WI38 (cell line): Measurements from ENCODE around the gene CHMP2A.

Experiments
- H3K4me3 ChIP-seq: 2 replicates; pipeline ENCODE4 v1.5.1; 2011; ENCODE audit warnings: low read depth, mild to moderate bottlenecking, control low read depth, low read length
- CTCF ChIP-seq: IDR thresholded peaks from 2 replicates; pipeline ENCODE4 v1.5.1; 2012; ENCODE audit warnings: low read depth, mild to moderate bottlenecking, control low read depth, low read length

Gene CHMP2A

GRCh38 chr19:58531034-58531840 is 23.7 kb downstream of the CHMP2A start:
- TF ChIP-seq CTCF: no peak
- no peak overlapping the region for H3K4me3 ChIP-seq

GRCh38 chr19:58529405-58529804 is 25.5 kb downstream of the CHMP2A start:
- no peak for TF ChIP-seq CTCF

GRCh38 chr19:58522709-58523108 is 32.2 kb downstream of the CHMP2A start:
- no peak for TF ChIP-seq CTCF
- no peak overlapping the region for H3K4me3 ChIP-seq

More at GRCh38 chr19:58529405-58529804, 25.5 kb downstream of the CHMP2A start:
- H3K4me3 ChIP-seq: no peak overlapping the region

GRCh38 chr19:58521651-58522050 is 33.3 kb downstream of the CHMP2A start:
- no peak overlapping the region for H3K4me3 ChIP-seq
- TF ChIP-seq CTCF: no peak

- H3K4me3 ChIP-seq: peak overlapping the region; percentile 84
- TF ChIP-seq CTCF: no peak
Observed at GRCh38 chr19:58520257-58520599, 34.7 kb downstream of the CHMP2A start.

GRCh38 chr19:58519355-58520256 is 35.3 kb downstream of the CHMP2A start, which contains the start of gene ZBTB45:
ZBTB45 (minus strand) TSS chr19:58519810; CDS start chr19:58517673, 2,137 bp downstream.
- peak within 1 kb of the TSS; percentile 84 for H3K4me3 ChIP-seq
- peak; percentile 79 for TF ChIP-seq CTCF

GRCh38 chr19:58519087-58519354 is 35.9 kb downstream of the CHMP2A start:
- TF ChIP-seq CTCF: peak; percentile 82; the same call in 1 of the 2 replicates
- peak overlapping the region; percentile 84 for H3K4me3 ChIP-seq
